GM19397 (cell line): ENCODE results near the gene MIX23.

Source experiments
- ATAC-seq: cut with Tn5 transposase; IDR thresholded peaks from one replicate; pipeline ENCODE4 v1.9.1; 2021; ENCODE audit warnings: mild to moderate bottlenecking, moderate library complexity; ENCODE audit not compliant: unreplicated experiment

Gene MIX23

DNA sequence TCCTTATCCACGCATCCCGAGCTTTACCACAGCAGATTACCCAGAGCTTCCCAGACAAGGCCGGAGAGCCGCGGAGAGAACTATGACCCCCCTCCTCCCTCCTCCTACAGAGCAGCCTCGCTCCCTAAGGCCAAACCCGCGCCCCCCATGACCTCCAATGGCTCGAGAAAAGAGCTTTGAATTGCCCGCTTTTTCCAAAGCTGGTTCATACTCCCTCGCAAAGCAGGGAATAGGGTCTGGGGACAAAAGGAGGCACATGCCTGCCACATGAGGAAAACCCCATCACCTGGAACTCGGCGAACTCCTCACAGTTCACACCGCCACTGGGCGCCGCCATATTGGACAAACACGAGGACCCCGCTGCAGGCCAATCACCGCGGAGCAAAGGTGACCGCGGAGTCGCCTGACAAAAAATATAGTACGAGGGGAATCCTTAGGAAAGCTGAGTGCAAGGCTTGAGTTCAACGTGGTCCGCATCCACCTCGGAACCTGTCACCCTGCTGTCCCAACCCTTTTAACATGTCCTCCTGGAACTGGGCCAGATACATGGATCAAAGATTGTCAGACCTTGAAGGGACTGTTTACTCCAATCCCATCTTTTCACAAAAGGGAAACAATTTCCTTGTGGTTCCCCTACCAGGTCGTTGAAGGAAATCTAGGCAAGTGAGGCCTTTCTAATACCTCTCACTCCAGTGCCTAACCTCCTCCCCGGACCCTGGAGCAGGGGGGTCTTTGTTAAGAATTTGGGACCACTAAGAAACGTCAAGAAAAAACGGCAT, at the start of gene MIX23:
Gene MIX23 (minus strand): TSS at position 344 of the 779 bp plus-strand sequence. CDS start 7 bp downstream, at position 337.
- ATAC-seq: peak; percentile 35

DNA sequence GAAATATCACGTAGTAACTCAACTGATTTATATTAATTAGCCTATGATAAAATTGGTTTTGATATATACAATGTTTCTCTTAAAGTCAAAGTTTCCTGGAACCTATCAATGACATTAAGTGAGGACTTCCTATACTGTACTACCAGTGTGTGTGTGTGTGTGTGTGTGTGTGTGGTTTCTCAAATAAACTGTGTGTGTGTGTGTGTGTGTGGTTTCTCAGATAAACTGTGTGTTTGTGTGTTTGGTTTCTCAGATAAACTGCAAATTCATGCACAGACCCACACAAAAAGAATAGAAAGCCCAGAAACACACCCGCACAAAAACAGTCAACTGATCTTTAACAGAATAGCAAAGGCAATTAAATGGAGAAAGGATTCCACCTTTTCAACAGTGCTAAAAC, 47.3 kb upstream of the MIX23 start:
- ATAC-seq: no peak

DNA sequence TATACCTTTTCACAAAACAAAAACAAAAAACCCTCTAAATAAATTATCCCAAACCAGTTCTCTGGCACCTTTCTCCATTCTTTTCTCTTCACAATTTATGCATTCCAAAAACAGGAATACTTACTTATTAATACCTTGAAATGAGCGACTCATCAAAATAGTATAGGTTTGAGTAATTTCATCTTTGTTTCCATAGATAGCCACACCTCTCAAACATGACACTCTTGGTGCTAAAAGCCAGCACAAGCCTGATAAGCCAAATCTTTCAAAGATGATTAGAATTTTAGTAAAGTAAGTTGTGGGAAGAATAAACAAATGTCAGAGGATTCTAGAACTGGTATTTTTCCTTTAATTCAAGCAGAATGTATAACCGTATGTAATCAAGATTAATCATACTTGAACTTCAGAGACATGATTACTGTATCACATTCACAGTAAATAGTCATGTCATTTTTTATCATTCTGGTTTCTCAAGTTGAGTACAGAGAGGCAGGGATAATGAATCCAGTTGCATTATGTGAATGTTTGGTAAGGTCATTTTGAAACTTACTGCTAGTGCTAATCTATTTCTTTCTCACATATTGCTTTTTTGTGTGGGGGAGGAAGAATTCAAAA, 44.9 kb upstream of the MIX23 start:
- no peak for ATAC-seq

DNA sequence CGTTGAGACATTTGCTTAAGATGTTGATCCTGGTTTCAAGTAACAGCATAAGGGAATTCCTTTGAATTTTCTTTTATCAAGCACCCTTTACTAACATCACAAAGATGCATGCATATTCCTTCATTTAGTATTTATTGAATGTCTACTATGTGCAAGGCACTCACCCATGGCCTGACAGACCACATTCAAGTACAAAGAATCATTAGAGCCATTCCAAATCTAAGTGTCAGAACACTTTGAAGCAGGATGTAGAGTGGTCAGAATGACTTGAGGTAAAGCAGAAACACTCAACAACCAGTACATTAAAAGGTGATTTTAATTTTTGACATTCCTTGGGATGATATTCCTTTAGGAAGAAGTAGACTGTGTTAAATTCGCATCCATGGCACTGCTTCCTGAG, 38.8 kb upstream of the MIX23 start:
- no peak for ATAC-seq

DNA sequence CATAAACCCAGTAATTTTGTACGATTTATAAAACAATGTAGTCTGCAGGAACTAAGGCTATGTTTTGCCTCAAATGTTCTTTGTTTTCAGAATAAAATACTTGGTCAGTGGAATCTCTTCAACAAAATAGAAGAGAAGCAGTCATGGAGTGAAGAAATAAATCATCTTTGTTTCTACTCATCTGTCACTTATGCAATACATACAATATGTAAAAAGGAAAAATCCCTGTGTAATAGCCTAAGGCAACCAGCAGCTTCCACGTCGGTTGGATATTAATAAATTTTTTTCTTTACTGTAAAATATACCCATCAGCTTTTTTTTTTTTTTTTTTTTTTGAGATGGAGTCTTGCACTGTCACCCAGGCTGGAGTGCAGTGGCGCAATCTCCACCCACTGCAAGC, 38.1 kb upstream of the MIX23 start:
- ATAC-seq: no peak

DNA sequence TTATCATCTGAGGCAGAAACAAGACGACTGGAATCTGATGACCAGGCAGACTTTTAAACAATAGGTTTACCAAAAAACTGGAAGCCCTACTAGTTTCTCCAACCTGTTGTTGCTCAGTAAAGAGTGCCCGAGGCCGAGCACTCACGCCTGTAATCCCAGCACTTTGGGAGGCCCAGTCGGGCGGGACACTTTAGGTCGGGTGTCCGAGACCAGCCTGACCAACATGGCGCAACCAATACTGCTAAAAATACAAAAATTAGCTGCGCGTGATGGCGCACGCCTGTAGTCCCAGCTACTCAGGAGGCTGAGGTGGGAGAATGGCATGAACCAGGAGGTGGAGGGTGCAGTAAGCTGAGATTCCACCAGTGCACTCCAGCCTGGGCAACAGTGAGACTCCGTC, 33.9 kb upstream of the MIX23 start:
- no peak for ATAC-seq

DNA sequence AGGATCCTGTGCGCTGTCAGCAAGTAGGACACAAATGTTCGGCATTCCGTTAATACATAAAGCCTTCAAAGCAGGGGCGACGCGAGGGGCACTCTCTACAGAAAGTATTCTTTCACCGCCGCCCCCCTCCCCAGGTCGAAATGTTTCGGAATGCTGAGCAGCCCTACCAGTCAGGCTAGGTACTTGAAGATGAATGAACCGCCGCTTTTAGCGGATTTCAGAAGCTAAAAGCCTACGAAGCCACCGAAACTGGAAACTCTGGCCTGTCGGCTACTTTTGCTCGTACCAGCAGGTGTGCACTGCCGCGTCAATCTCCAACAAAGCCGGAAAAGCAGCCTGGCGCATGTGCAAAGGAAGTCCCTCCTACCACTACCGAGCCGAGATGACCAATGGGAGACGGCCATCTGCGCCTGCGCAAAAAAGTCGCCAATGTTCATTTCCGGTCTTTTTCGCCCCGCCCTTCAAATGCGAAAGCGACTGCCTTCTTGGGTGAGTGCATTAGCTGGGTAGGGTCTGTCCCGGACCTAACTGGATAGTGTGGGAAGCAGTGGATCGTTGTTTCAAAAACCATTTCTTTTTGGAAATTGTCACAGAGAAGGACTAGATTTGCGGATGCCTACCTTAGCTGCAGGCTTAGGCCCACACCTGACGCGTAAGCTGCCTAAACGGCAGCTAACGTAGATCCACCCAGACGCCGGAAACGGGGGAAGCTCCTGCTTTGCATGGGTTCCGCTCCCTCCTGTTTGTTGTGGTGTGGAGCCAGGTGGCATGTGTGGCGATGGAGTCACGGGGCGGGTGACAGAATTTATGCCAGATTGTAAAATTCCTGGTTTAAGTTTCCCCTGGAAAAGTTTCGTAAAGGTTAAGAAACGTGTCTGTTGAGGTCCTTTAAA, 33.0 kb upstream of the MIX23 start, which contains the start of gene WDR5B:
Gene WDR5B (minus strand): TSS at position 301 of the 893 bp plus-strand sequence. CDS start 534 bp downstream, outside the sequence.
- peak; percentile 80 for ATAC-seq

DNA sequence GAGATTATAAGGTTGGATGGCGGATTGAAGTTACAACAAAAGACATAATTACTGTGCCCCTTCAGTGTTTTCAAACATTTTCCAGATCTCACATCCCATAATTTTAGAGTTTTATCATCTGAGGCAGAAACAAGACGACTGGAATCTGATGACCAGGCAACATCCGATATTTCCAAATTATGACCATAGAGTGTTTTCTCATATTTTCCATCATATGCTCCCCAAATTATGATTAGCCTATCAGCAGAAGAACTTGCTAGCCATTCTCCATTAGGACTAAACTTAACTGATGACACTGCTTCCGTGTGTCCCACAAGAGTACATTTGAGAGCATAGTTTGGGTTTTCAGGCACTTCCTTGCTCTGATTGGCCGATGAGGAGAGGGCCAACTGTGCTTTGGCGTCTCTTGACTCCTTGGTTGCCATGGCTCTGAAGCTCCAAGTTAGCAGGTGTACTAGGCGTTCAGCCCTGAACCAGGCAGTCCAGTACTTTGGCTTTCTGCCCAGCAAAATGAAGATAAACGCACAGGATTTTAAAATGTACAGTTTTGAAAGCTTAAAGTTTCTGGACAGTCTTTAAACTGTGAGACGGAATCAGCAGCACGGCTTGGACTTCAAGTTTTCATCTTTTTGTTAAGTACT, 32.2 kb upstream of the MIX23 start:
- peak; percentile 39 for ATAC-seq

DNA sequence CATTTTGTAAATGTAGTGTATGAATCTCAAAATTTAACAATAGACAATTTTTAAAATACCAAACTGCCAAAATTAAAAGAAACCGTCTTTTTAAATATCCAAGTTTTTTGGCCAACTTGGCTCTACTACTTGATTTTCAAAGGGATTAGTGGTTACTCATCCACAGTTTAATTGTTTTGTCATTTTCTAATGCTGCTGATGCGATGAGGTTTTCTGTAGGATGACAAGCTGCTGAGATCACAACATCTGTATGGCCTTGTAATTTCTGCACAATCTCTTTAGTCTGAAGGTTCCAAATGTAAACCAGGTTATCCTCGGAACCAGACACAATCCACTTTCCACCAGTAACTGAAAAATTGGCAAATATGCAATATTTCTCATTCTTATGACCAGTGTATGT, 31.4 kb upstream of the MIX23 start:
- ATAC-seq: no peak

DNA sequence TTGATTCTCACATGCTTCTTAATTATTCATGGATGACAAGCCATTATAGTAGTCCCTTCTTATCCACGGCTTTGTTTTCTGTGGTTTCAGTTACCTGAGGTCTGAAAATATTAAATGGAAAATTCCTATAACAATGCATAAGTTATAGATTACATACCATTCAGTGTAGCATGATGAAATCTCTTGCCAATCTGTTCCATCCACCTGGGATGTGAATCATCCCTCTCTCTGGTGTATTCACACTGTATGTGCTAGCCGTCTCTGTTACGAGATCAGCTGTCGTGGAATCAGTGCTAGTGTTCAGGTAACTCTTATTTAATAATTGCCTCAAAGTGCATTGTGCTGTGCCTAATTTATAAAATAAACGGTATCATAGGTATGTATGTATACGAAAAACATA, 27.6 kb upstream of the MIX23 start:
- no peak for ATAC-seq

DNA sequence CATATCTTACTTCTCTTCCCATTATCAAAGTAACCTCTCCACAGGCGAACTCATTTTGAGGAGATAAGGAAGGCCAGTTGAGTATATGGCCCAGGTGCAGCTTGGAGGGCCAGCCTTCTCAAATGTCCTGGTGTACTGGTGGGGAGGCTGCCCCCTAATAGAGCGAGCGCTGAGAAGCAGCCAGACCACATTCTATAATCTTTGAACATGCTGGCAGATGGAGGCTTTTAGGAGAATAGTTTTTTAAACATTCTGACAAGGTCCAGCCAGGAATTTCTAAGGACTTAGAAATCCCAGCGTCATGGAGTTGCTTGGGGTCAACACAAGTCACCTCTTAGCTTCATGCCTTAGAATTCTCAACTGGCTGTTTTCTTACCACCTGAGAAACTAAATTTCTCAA, 27.1 kb upstream of the MIX23 start:
- ATAC-seq: no peak

DNA sequence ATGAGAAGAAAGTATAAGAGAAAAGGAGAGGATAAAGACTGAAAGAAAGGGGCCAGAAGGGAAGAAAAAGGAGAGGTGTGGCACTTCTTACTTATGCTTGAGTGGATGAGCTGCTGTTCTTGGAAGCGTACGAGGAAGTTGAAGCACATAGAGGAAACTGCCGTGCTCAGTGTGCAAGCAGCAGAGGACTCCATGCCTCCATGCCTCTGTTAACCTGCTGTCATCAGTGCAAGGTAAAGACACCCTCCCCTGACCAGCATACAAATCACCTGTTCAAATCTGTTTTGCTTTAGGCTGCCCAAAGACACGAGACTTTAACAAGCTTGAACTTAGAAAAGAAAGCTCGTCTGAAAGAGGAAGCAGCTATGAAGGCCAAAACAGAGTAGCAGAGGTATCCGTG, 26.4 kb upstream of the MIX23 start:
- no peak for ATAC-seq

DNA sequence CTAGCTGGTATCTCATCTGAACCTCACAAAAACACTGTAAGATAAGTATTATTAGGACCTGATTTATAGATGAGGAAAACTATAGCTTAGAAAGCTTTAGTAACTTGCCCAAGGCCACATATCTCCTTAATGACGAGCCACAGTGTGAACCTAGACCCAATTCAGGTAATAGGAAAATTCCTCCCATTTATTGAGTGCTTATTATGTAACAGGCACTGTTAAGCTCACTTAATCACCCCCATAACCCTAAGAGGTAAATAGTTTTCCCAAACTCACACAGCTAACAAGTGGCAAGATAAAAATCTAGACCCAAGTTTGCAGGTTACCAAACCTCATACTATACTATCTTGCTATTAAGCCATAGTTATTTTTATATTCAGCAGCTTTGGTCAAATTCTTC, 24.9 kb upstream of the MIX23 start:
- no peak for ATAC-seq

DNA sequence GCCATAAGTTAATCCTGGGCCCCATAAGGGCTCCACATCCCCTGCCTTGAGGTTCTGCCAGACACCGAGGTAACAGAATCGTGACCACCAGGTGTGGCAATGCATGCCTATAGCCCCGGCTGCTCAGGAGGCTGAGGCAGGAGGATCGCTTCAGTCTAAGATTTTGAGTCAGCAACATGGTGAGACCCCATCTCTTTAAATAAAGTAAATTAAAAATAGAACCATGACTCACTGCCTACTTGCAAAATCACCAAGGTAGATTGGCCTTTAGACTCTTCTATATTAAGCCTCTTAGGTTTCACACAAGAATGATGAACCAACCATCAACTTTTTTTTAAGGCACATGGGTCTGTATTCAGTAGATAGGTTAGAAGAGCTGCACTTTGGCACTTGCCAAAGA, 23.2 kb upstream of the MIX23 start:
- ATAC-seq: no peak

DNA sequence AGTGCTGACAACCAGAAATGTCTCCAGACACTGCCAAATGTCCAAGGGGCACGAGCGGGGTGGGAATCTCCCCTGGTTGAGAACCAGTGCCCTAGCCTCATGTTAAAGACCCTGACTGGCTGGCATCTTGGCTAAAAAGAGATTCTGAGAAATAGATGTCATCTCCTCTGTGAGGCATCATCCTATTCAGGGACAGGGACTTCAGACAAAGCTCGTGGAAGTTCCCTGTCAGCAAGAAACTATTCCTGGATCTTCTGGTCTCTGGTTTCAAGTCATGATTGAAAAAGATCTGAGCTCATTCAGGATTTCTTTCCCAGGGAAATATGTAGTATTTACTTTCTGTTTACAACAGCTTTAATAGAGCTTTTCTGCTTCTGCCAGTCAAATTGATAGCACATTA, 22.0 kb upstream of the MIX23 start:
- no peak for ATAC-seq

DNA sequence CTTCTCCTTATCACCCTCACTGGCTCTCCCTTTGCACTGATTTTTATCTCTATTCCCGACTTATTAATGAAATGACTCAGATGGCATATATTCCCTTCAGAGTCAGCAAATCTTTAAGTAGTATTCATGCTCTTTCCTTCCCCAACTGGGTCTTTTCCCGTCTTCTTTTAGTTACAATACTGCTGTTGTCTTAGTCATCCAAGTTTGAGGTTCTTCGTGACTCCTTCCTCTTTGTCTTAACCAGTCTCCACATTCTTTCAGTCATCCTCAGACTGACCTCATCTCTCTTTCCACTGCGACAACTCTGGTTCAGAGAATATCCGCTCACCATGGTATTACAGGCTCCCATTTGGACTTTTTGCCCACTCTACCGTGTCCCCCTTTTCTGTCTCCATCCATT, 20.5 kb upstream of the MIX23 start:
- ATAC-seq: no peak

DNA sequence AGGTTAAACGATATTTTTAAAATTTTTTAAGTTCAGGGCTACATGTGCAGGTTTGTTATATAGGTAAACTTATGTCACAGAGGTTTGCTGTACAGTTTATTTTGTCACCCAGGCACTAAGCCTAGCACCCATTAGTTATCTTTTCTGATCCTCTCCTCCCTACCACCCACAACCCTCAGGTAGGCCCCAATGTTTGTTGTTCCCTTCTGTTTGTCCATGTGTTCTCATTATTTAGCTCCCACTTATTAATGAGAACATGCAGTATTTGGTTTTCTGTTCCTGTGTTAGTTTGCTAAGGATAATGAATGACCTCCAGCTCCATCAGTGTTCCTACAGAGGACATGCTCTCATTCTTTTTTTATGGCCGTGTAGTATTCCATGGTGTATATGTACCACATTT, 15.9 kb upstream of the MIX23 start:
- ATAC-seq: no peak

DNA sequence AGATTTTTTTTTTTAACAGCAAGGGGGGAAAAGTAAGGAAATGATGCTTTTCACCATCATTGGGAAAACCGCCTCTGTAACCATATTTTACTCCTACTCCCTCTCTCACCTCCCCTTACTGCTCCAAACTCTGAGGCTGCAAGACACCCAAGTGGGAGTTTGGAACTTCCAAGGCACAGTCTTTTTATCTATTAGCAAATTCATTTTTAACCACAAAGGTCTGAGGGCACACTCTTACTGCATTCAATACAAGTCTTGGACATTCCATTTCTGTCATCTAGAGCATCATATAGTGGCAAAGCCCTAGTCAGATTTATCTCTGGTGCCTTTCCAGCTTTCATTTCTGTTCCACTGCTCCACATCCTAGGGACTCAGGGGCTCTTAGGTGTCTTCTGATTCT, 14.2 kb upstream of the MIX23 start:
- ATAC-seq: no peak

DNA sequence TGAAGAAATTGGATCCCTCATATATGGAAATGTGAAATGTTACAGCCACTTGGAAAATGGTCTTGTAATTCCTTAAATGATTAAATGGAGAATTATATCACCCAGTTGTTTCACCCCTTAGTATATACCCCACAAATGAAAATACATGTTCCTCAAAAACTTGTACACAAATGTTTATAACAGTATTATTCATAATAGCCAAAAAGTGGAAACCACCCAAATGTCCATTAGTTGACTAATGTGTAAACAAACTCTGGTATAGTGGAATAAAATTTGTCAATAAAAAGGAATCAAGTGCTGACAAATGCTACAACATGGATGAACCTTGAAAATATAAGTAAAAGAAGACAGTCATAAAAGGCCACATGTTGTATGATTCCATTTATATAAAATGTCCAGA, 13.5 kb upstream of the MIX23 start:
- ATAC-seq: no peak

DNA sequence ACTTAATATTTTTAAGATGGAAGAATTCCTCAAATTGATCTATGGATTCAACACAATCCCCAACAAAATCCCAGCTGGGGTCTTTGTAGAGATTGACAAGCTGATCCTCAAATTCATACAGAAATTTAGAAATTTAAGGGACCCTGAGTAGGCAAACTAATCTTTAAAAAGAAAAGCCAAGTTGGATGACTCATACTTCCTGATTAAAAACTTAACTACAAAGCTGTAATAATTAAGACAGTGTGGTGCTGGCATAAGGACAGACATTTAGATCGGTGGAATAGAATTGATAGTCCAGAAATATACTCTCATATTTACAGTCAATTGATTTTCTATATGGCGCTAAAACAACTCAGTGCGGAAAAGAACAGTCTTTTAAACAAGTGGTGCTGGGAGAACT, 12.6 kb upstream of the MIX23 start:
- no peak for ATAC-seq

DNA sequence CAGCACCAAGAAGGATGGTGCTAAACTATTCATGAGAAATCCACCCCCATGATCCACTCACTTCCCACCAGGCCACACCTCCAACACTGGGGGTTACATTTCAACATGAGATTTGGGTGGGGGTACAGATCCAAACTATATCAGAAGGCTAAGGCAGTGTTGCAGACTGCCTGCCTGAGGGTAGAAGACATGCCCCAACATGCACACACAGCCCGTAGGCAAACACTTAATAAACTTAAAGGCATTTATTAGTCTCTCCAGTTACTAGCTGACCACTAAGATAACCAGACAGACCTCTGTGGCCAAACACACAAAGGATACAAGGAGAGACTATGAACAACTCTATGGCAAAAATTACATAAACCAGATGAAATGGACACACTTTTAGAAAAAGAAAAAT, 11.1 kb upstream of the MIX23 start:
- no peak for ATAC-seq
